Transverse colon (tissue), 4 donors: ENCODE results near the gene CYFIP2. TPM values are rescaled to one million over a fixed set of nuclear protein-coding genes. Genes with fewer than 3 reads are reported as not detected.

Experiments used
- DNase-seq: peaks from one replicate; pipeline ENCODE4 v3.0.0-alpha.2; 2019
- H3K27ac ChIP-seq, 4 donors: fragments of 200-600 bp; sonication (generic); 2 replicates each; pipeline ENCODE4 v1.5.1; 2016 to 2018; ENCODE audit warnings: inconsistent platforms in 4 of 4
- H3K27me3 ChIP-seq: fragments of 200-600 bp; sonication (generic); 2 replicates; pipeline ENCODE4 v1.5.1; 2017; ENCODE audit warnings: inconsistent platforms
- H3K36me3 ChIP-seq, 4 donors: fragments of 200-600 bp; sonication (generic); 2 replicates each; pipeline ENCODE4 v1.5.1; 2017 to 2019; ENCODE audit warnings: inconsistent platforms in 4 of 4
- H3K4me1 ChIP-seq, 4 donors: fragments of 200-600 bp; sonication (generic); 2 replicates each; pipeline ENCODE4 v1.5.1; 2017 to 2020; ENCODE audit warnings: inconsistent platforms in 4 of 4
- H3K4me3 ChIP-seq, 4 donors: fragments of 200-600 bp; sonication (generic); 1 replicate in 1 of 4; 2 replicates in 3 of 4; pipeline versions ENCODE4 v1.5.1 to v1.6.1; 2017 to 2019; ENCODE audit warnings: inconsistent platforms in 4 of 4
- H3K9me3 ChIP-seq, 2 donors: fragments of 200-600 bp; sonication (generic); 2 replicates each; pipeline ENCODE4 v1.5.1; 2017 to 2019; ENCODE audit warnings: inconsistent platforms in 2 of 2
- CTCF ChIP-seq, 5 experiments: fragments of 200-600 bp in 3 of 5; fragments of 450-650 bp in 2 of 5; sonication (generic) in 3 of 5; IDR thresholded peaks; 1 replicate in 2 of 5; 2 replicates in 3 of 5; pipeline ENCODE4 v1.5.1; 2016 to 2017; ENCODE audit warnings: antibody characterized with exemption in 5 of 5, inconsistent platforms in 3 of 5, mild to moderate bottlenecking in 2 of 5, moderate library complexity in 1 of 5
- EP300 ChIP-seq: sonication (generic); formaldehyde crosslinking; IDR thresholded peaks from one replicate; pipeline ENCODE4 v1.6.1; 2017; ENCODE audit warnings: antibody characterized with exemption, low read depth
- POLR2A ChIP-seq: fragments of 450-650 bp; IDR thresholded peaks from one replicate; pipeline ENCODE4 v1.6.1; 2016; ENCODE audit warnings: antibody characterized with exemption, mild to moderate bottlenecking, moderate library complexity
- POLR2AphosphoS5 ChIP-seq, 3 donors: sonication (generic); formaldehyde crosslinking; IDR thresholded peaks; one replicate each; pipeline ENCODE4 v1.6.1; 2016; ENCODE audit warnings: antibody characterized with exemption in 3 of 3
- WGBS, 2 donors: methylation state at CpG; one replicate each; pipeline ENCODE4 v1.1.5; 2018; ENCODE audit warnings: low coverage in 1 of 2; 5-methylcytosine and 5-hydroxymethylcytosine counted together
- in situ Hi-C, 4 donors: fragments of 200-750 bp; cut with MboI; loops; one replicate each; pipeline versions ENCODE4 v1.15.0 to v1.15.1; 2017; ENCODE audit warnings: low sequenced_read_pairs in 3 of 4, low pct_ligation_motif_present in 1 of 4, low pct_unique_long_range_greater_than_20kb in 1 of 4
- intact Hi-C: fragments of 100-400 bp; cut with DNase I; formaldehyde crosslinking; loops from one replicate; pipeline ENCODE4 v1.15.1; 2023; ENCODE audit warnings: low total_unique reads
- total RNA-seq, 4 donors: library from RNA; depleted of rRNA; stranded (reverse); fragments of >200 nt; gene quantifications; one replicate each; pipeline ENCODE4 v1.1.0, GENCODE V29; 2016

CYFIP2 gene
- total RNA-seq, 4 donors from 2014 or later: 34.0 to 134 (median 41.6) TPM

- WGBS, 2 donors: 80 to 82% methylated on average over 6 to 7 of the region's 7 CpGs
- intact Hi-C loops (no loop called here), in situ Hi-C loops (loop anchor here in 2 of 4 donors (25.0 kb wide), 2 partner anchors 367 to 392 kb away; partner anchors contain the start of genes LSM11 (in 1 of the 2) and THG1L (in 1 of the 2))
- no peak for DNase-seq
- Histone ChIP-seq H3K4me3 (no peak overlapping the region), H3K4me1 (no peaks in the 10 kb centered on the region), H3K27ac (no peak overlapping the region), H3K9me3 (no peaks in the 10 kb centered on the region), H3K27me3 (no peaks in the 10 kb centered on the region), H3K36me3 (no peaks in the 10 kb centered on the region)
- no peak for TF ChIP-seq CTCF (IDR thresholded peaks at IDR 0.05)
- TF ChIP-seq POLR2A: no peak
- TF ChIP-seq EP300: no peak
- TF ChIP-seq POLR2AphosphoS5 (IDR thresholded peaks at IDR 0.05): no peak
These were observed 79.1 kb downstream of the CYFIP2 start for GRCh38 chr5:157345067-157345466.

GRCh38 chr5:157345485-157345884 lies 79.6 kb downstream of the CYFIP2 start:
- WGBS, 2 donors: 89% methylated on average over 3 to 6 of the region's 6 CpGs
- H3K27me3 ChIP-seq: no peaks in the 10 kb centered on the region
- H3K27ac ChIP-seq: no peak overlapping the region
- DNase-seq: no peak
- intact Hi-C loops (no loop called here), in situ Hi-C loops (loop anchor here in 2 of 4 donors (25.0 kb wide), 2 partner anchors 367 to 392 kb away; partner anchors contain the start of genes LSM11 (in 1 of the 2) and THG1L (in 1 of the 2))
- TF ChIP-seq EP300 (no peak), POLR2A (no peak)
- H3K36me3 ChIP-seq: no peaks in the 10 kb centered on the region
- no peaks in the 10 kb centered on the region for H3K9me3 ChIP-seq
- no peaks in the 10 kb centered on the region for H3K4me1 ChIP-seq
- no peak overlapping the region for H3K4me3 ChIP-seq

- intact Hi-C loops: no loop called here
- no peak overlapping the region for H3K27ac ChIP-seq
These were observed 81.6 kb downstream of the CYFIP2 start for GRCh38 chr5:157347301-157348048.

GRCh38 chr5:157348049-157348400 lies 82.1 kb downstream of the CYFIP2 start:
- no peaks in the 10 kb centered on the region for H3K9me3 ChIP-seq
- WGBS, 2 donors: 100% methylated on average over 2 of the region's 2 CpGs; no CpG with 5 or more reads in 1 of the 2 donors
- no peak for DNase-seq
- no peaks in the 10 kb centered on the region for H3K36me3 ChIP-seq
- no peaks in the 10 kb centered on the region for H3K4me1 ChIP-seq
- intact Hi-C loops (no loop called here), in situ Hi-C loops (loop anchor here in 2 of 4 donors (25.0 kb wide), 2 partner anchors 364 to 389 kb away; partner anchors contain the start of genes LSM11 (in 1 of the 2) and THG1L (in 1 of the 2))
- TF ChIP-seq EP300 (no peak), POLR2AphosphoS5 (IDR thresholded peaks at IDR 0.05) (no peak), CTCF (IDR thresholded peaks at IDR 0.05) (no peak), POLR2A (no peak)
- H3K4me3 ChIP-seq: no peak overlapping the region
- H3K27ac ChIP-seq: no peak overlapping the region
- no peaks in the 10 kb centered on the region for H3K27me3 ChIP-seq

More at GRCh38 chr5:157347301-157348048, 81.6 kb downstream of the CYFIP2 start:
- Histone ChIP-seq H3K4me3 (no peak overlapping the region), H3K36me3 (no peaks in the 10 kb centered on the region), H3K9me3 (no peaks in the 10 kb centered on the region), H3K4me1 (no peaks in the 10 kb centered on the region), H3K27me3 (no peaks in the 10 kb centered on the region)
- no peak for DNase-seq
- in situ Hi-C loops: loop anchor here in 2 of 4 donors (25.0 kb wide), 2 partner anchors 365 to 390 kb away; partner anchors contain the start of genes LSM11 (in 1 of the 2) and THG1L (in 1 of the 2)
- 88 to 100% methylated on average over 1 to 15 of the region's 15 CpGs for WGBS, 2 donors
- TF ChIP-seq POLR2AphosphoS5 (IDR thresholded peaks at IDR 0.05) (no peak), CTCF (IDR thresholded peaks at IDR 0.05) (no peak), POLR2A (no peak), EP300 (no peak)
